HG03280 (cell line): Measurements from ENCODE around the gene TAF11L11.
"Not testable (repeated sequence)": the region's sequence is repeated elsewhere in the genome, so short reads cannot be mapped to it uniquely, and the experiment has no call there.

Experiments used
- ATAC-seq: cut with Tn5 transposase; IDR thresholded peaks from one replicate; pipeline ENCODE4 v1.9.1; 2021; ENCODE audit warnings: mild to moderate bottlenecking, moderate library complexity; ENCODE audit not compliant: unreplicated experiment

TAF11L11 gene

GRCh38 chr5:17603880-17604279 lies at the start of gene TAF11L11:
TAF11L11 (plus strand) TSS chr5:17604183.
- ATAC-seq: not testable (repeated sequence)

- ATAC-seq: not testable (repeated sequence)
These were observed 18.3 kb upstream of the TAF11L11 start, which contains the start of gene TAF11L7 for GRCh38 chr5:17585658-17586057. TAF11L7 (minus strand) TSS chr5:17585758.

- not testable (repeated sequence) for ATAC-seq
These were observed 13.1 kb upstream of the TAF11L11 start, which contains the start of gene TAF11L8 for GRCh38 chr5:17590860-17591259. TAF11L8 (minus strand) TSS chr5:17590960.

- not testable (repeated sequence) for ATAC-seq
These were observed 9.7 kb upstream of the TAF11L11 start, which contains the start of gene TAF11L9 for GRCh38 chr5:17594255-17594654. TAF11L9 (minus strand) TSS chr5:17594394.

GRCh38 chr5:17597728-17598127 lies 6.3 kb upstream of the TAF11L11 start, which contains the start of gene TAF11L10:
TAF11L10 (minus strand) TSS chr5:17597828.
- not testable (repeated sequence) for ATAC-seq

GRCh38 chr5:17604951-17605350 lies 968 bp downstream of the TAF11L11 start:
- no peak for ATAC-seq

GRCh38 chr5:17607461-17607860 lies 3.5 kb downstream of the TAF11L11 start:
- ATAC-seq: not testable (repeated sequence)

- ATAC-seq: not testable (repeated sequence)
These were observed 6.1 kb downstream of the TAF11L11 start, which contains the start of gene TAF11L12 for GRCh38 chr5:17610092-17610491. TAF11L12 (plus strand) TSS chr5:17610392.

GRCh38 chr5:17614872-17615605 lies 11.1 kb downstream of the TAF11L11 start:
- ATAC-seq: no peak

- ATAC-seq: no peak
These were observed 15.4 kb downstream of the TAF11L11 start for GRCh38 chr5:17619354-17619753.

GRCh38 chr5:17620627-17621026 lies 16.6 kb downstream of the TAF11L11 start:
- ATAC-seq: no peak

GRCh38 chr5:17625686-17626085 lies 21.7 kb downstream of the TAF11L11 start:
- ATAC-seq: no peak

GRCh38 chr5:17631788-17632187 lies 27.8 kb downstream of the TAF11L11 start, which contains the start of gene TAF11L13:
TAF11L13 (plus strand) TSS chr5:17632088.
- ATAC-seq: not testable (repeated sequence)

GRCh38 chr5:17634160-17634559 lies 30.2 kb downstream of the TAF11L11 start, which contains the start of gene TAF11L14:
TAF11L14 (plus strand) TSS chr5:17634460.
- ATAC-seq: no peak

GRCh38 chr5:17649232-17649631 lies 45.2 kb downstream of the TAF11L11 start:
- ATAC-seq: not testable (repeated sequence)

- ATAC-seq: not testable (repeated sequence)
These were observed 51.3 kb downstream of the TAF11L11 start for GRCh38 chr5:17655201-17655759.
